ENCODE results near the gene AP2S1. TPM values are rescaled to one million over a fixed set of nuclear protein-coding genes. Genes with fewer than 3 reads are reported as not detected.

AP2S1 gene
- total RNA-seq, 1 experiment from 2014 or later: 146 TPM

- intact Hi-C loops (cut with micrococcal nuclease; ENCODE audit: unreplicated experiment) (no loop called here), in situ Hi-C loops (cut with HindIII; ENCODE audit: low pct_unique_long_range_greater_than_20kb, low sequenced_read_pairs) (no loop called here)
- ATAC-seq (peak; percentile 69), DNase-seq (ENCODE audit: low read depth, low spot score) (no peak)
- CTCF ChIA-PET: no interaction called here
- POLR2A ChIA-PET: interaction anchor here (0.6 kb wide), 1 partner anchor 11 kb away, joined by 4 read pairs; no protein-coding TSS in a partner anchor
- no peak overlapping the region for H3K4me3 ChIP-seq (ENCODE audit: low read depth in 2 of 2, low read length in 2 of 2)
- H3K4me1 ChIP-seq (ENCODE audit: control insufficient read depth, insufficient read depth, low read length): peaks cover 39% of the 10 kb centered on the region
- TF ChIP-seq REST (IDR thresholded peaks at IDR 0.05; ENCODE audit: insufficient read depth in 1 of 2, low read depth in 2 of 2, low read length in 1 of 2) (no peak), SIN3A (IDR thresholded peaks at IDR 0.05; ENCODE audit: borderline replicate concordance, insufficient read depth, low read depth, low read length) (no peak), POLR2AphosphoS5 (IDR thresholded peaks at IDR 0.05; ENCODE audit: low read depth, low read length) (no peak), CTCF (IDR thresholded peaks at IDR 0.05) (no peak), TCF7L2 (IDR thresholded peaks at IDR 0.05; ENCODE audit: low read depth, low read length) (no peak)
- H3K9me3 ChIP-seq (ENCODE audit: control insufficient read depth, insufficient read depth, low read depth, low read length): no peaks in the 10 kb centered on the region
- no TSS peak for BruUV-seq (replicated peaks)
- H3K27ac ChIP-seq (ENCODE audit: low read length): peak overlapping the region; percentile 73
- H3K36me3 ChIP-seq (ENCODE audit: control insufficient read depth, insufficient read depth, low read length): no peaks in the 10 kb centered on the region
- H3K27me3 ChIP-seq (ENCODE audit: control insufficient read depth, insufficient read depth, low read length): no peaks in the 10 kb centered on the region
Measured at GRCh38 chr19:46878613-46879375, 28.1 kb upstream of the AP2S1 start.

GRCh38 chr19:46875657-46876056 lies 25.0 kb upstream of the AP2S1 start:
- H3K36me3 ChIP-seq (ENCODE audit: control insufficient read depth, insufficient read depth, low read length): no peaks in the 10 kb centered on the region
- no peaks in the 10 kb centered on the region for H3K27me3 ChIP-seq (ENCODE audit: control insufficient read depth, insufficient read depth, low read length)
- peak overlapping the region; percentile 76 for H3K27ac ChIP-seq (ENCODE audit: low read length)
- intact Hi-C loops (cut with micrococcal nuclease; ENCODE audit: unreplicated experiment): no loop called here
- peaks cover 48% of the 10 kb centered on the region for H3K4me1 ChIP-seq (ENCODE audit: control insufficient read depth, insufficient read depth, low read length)
- H3K9me3 ChIP-seq (ENCODE audit: control insufficient read depth, insufficient read depth, low read depth, low read length): no peaks in the 10 kb centered on the region
- POLR2A ChIA-PET: no interaction called here
- in situ Hi-C loops (cut with HindIII; ENCODE audit: low pct_unique_long_range_greater_than_20kb, low sequenced_read_pairs): no loop called here
- DNase-seq (ENCODE audit: low read depth, low spot score) (no peak), ATAC-seq (no peak)
- CTCF ChIA-PET: no interaction called here
- no peak overlapping the region for H3K4me3 ChIP-seq (ENCODE audit: low read depth in 2 of 2, low read length in 2 of 2)
- TF ChIP-seq POLR2AphosphoS5 (IDR thresholded peaks at IDR 0.05; ENCODE audit: low read depth, low read length): no peak
- BruUV-seq (replicated peaks): TSS peak; percentile 46

GRCh38 chr19:46875234-46875633 lies 24.6 kb upstream of the AP2S1 start:
- no TSS peak for BruUV-seq (replicated peaks)
- H3K27ac ChIP-seq (ENCODE audit: low read length): peak overlapping the region; percentile 76
- H3K9me3 ChIP-seq (ENCODE audit: control insufficient read depth, insufficient read depth, low read depth, low read length): no peaks in the 10 kb centered on the region
- intact Hi-C loops (cut with micrococcal nuclease; ENCODE audit: unreplicated experiment) (no loop called here), in situ Hi-C loops (cut with HindIII; ENCODE audit: low pct_unique_long_range_greater_than_20kb, low sequenced_read_pairs) (no loop called here)
- ATAC-seq (no peak), DNase-seq (ENCODE audit: low read depth, low spot score) (no peak)
- peaks cover 50% of the 10 kb centered on the region for H3K4me1 ChIP-seq (ENCODE audit: control insufficient read depth, insufficient read depth, low read length)
- ChIA-PET POLR2A (interaction anchor here (0.7 kb wide), 1 partner anchor 127 kb away, joined by 12 read pairs; no protein-coding TSS in a partner anchor), CTCF (no interaction called here)
- H3K4me3 ChIP-seq (ENCODE audit: low read depth in 2 of 2, low read length in 2 of 2): no peak overlapping the region
- H3K36me3 ChIP-seq (ENCODE audit: control insufficient read depth, insufficient read depth, low read length): no peaks in the 10 kb centered on the region
- TF ChIP-seq REST (IDR thresholded peaks at IDR 0.05; ENCODE audit: insufficient read depth in 1 of 2, low read depth in 2 of 2, low read length in 1 of 2) (no peak), TCF7L2 (IDR thresholded peaks at IDR 0.05; ENCODE audit: low read depth, low read length) (no peak), POLR2AphosphoS5 (IDR thresholded peaks at IDR 0.05; ENCODE audit: low read depth, low read length) (no peak), SIN3A (IDR thresholded peaks at IDR 0.05; ENCODE audit: borderline replicate concordance, insufficient read depth, low read depth, low read length) (no peak), CTCF (IDR thresholded peaks at IDR 0.05) (no peak)
- no peaks in the 10 kb centered on the region for H3K27me3 ChIP-seq (ENCODE audit: control insufficient read depth, insufficient read depth, low read length)

All from Panc1 (cell line).